ENCODE measurements around the gene UROC1.

DNA sequence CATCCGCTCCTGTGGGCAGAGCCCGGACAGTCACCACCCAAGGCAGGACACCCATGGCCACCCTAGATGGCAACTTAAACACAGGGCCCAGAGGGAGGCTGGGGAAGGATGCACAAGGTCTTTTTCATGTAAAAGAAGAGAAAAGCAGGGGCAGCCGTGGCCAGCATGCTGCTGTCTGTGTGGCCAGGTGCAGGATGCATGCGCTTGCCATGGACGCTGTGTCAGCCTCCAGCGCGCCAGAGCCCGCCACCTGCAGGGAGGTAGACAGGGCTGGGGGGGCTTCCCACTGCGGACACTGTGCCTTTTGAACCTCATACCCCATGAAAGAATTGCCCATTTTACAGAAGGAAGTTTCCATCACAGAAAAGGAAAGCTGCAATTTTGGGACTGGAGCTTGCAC lies 18.2 kb downstream of the UROC1 start:
- TF ChIP-seq TAF1 (IDR thresholded peaks at IDR 0.05; ENCODE audit: borderline replicate concordance, low read depth, low read length) (no peak), POLR2A (IDR thresholded peaks at IDR 0.05; ENCODE audit: low read depth, low read length) (no peak), POLR2AphosphoS5 (IDR thresholded peaks at IDR 0.05; ENCODE audit: low read depth, low read length) (no peak)
